Lower leg skin (tissue), 4 donors: ENCODE measurements around the gene KCNJ14. TPM values are rescaled to one million over a fixed set of nuclear protein-coding genes. Genes with fewer than 3 reads are reported as not detected.

Experiments used
- DNase-seq, 2 donors: peaks; one replicate each; pipeline ENCODE4 v3.0.0-alpha.2; 2019; ENCODE audit warnings: low spot score in 2 of 2
- H3K4me3 ChIP-seq: fragments of 200-600 bp; sonication (generic); 2 replicates; pipeline ENCODE4 v1.5.1; 2017; ENCODE audit warnings: mild to moderate bottlenecking, low read depth; ENCODE audit not compliant: poor library complexity, severe bottlenecking
- POLR2A ChIP-seq, 2 donors: fragments of 450-650 bp; IDR thresholded peaks; one replicate each; pipeline ENCODE4 v1.6.1; 2016 to 2017; ENCODE audit warnings: antibody characterized with exemption in 2 of 2, mild to moderate bottlenecking in 1 of 2, moderate library complexity in 1 of 2
- WGBS, 2 donors: methylation state at CpG; one replicate each; pipeline ENCODE4 v1.1.5; 2018; 5-methylcytosine and 5-hydroxymethylcytosine counted together
- intact Hi-C: fragments of 100-400 bp; cut with DNase I; formaldehyde crosslinking; loops from one replicate; pipeline ENCODE4 v1.15.0; 2023; ENCODE audit warnings: low total_unique reads
- total RNA-seq, 4 donors: library from RNA; depleted of rRNA; stranded (reverse); fragments of >200 nt; gene quantifications; one replicate each; pipeline ENCODE4 v1.1.0, GENCODE V29; 2016
- TF ChIP-seq, protein P1 (sequence below), 3 donors: fragments of 450-650 bp; IDR thresholded peaks; one replicate each; pipeline ENCODE4 v1.5.1; 2016; ENCODE audit warnings: antibody characterized with exemption in 3 of 3, mild to moderate bottlenecking in 3 of 3, moderate library complexity in 2 of 3

KCNJ14 gene
- total RNA-seq, 4 donors from 2014 or later: 0.86 to 4.7 (median 1.4) TPM

- no peak for TF ChIP-seq POLR2A (IDR thresholded peaks at IDR 0.05)
- TF ChIP-seq, protein P1, sequence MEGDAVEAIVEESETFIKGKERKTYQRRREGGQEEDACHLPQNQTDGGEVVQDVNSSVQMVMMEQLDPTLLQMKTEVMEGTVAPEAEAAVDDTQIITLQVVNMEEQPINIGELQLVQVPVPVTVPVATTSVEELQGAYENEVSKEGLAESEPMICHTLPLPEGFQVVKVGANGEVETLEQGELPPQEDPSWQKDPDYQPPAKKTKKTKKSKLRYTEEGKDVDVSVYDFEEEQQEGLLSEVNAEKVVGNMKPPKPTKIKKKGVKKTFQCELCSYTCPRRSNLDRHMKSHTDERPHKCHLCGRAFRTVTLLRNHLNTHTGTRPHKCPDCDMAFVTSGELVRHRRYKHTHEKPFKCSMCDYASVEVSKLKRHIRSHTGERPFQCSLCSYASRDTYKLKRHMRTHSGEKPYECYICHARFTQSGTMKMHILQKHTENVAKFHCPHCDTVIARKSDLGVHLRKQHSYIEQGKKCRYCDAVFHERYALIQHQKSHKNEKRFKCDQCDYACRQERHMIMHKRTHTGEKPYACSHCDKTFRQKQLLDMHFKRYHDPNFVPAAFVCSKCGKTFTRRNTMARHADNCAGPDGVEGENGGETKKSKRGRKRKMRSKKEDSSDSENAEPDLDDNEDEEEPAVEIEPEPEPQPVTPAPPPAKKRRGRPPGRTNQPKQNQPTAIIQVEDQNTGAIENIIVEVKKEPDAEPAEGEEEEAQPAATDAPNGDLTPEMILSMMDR (IDR thresholded peaks at IDR 0.05): no peak
- WGBS, 2 donors: 70 to 82% methylated on average over 14 of the region's 14 CpGs
- H3K4me3 ChIP-seq: no peak overlapping the region
- no peak for DNase-seq
- intact Hi-C loops: no loop called here
Measured at GRCh38 chr19:48473161-48473966, 18.0 kb downstream of the KCNJ14 start.

GRCh38 chr19:48474084-48474592 lies 18.8 kb downstream of the KCNJ14 start:
- no peak overlapping the region for H3K4me3 ChIP-seq
- 86 to 90% methylated on average over 11 to 16 of the region's 16 CpGs for WGBS, 2 donors
- DNase-seq: no peak
- intact Hi-C loops: no loop called here
- no peak for TF ChIP-seq POLR2A (IDR thresholded peaks at IDR 0.05)
- TF ChIP-seq, protein P1 (IDR thresholded peaks at IDR 0.05): no peak

DNA sequence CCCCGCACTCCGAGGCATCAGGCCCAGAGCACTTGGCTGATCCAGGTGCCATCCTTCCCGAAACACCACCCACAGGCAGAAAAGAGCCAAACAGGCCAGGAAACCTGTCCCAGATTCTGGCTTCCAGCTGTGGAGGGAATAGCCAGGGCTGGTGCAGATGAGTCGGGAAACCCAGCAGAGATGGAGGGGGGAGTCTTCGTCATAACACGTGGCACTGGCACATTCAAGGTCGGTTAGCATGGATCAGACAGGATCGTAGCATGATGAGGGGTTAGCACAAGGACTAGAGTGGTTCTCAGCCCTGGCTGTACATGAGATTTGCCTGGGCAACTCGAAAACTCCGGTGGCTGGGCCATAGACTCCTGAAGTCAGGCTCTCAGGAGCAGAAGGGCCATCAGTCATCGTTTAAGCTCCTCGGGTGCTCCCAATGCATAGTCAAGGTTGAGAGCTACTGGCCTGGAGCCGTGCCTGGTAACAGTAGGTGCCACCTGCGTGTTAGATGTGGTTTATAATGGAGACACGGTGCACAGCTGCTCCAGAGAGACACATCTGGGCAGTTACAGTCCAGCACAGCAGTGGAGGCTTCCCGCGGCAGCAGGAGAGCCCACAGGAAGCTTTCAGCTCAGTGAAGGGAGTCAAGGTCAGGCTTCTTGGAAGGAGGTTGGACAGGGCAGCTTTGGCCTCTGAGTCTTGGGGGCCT lies 20.1 kb downstream of the KCNJ14 start:
- WGBS, 2 donors: 79 to 82% methylated on average over 16 to 17 of the region's 17 CpGs
- no peak for DNase-seq
- TF ChIP-seq, protein P1 (IDR thresholded peaks at IDR 0.05): no peak
- no peak for TF ChIP-seq POLR2A (IDR thresholded peaks at IDR 0.05)

DNA sequence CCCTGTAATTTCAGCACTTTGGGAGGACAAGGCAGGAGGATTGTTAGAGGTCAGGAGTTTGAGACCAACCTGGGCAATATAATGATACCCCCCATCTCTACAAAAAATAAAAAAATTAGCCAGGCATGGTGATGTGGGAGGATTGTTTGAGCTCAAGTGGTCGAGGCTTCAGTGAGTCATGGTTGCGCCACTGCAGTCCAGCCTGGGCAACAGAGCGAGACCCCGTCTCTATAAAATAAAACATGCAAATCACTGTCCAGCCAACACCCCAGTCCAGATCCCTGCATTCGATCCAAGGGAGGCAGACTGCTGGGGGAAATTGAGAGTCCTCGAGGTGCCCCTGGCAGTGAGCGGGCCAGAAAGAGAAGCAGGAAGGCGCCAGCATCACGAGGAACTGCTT lies 20.8 kb downstream of the KCNJ14 start:
- 90 to 92% methylated on average over 9 of the region's 9 CpGs for WGBS, 2 donors
- intact Hi-C loops: no loop called here
- no peak for DNase-seq
- TF ChIP-seq, protein P1 (IDR thresholded peaks at IDR 0.05): no peak
- TF ChIP-seq POLR2A (IDR thresholded peaks at IDR 0.05): no peak
- no peak overlapping the region for H3K4me3 ChIP-seq

More for the DNA sequence above, 20.1 kb downstream of the KCNJ14 start:
- H3K4me3 ChIP-seq: no peak overlapping the region
- intact Hi-C loops: no loop called here

DNA sequence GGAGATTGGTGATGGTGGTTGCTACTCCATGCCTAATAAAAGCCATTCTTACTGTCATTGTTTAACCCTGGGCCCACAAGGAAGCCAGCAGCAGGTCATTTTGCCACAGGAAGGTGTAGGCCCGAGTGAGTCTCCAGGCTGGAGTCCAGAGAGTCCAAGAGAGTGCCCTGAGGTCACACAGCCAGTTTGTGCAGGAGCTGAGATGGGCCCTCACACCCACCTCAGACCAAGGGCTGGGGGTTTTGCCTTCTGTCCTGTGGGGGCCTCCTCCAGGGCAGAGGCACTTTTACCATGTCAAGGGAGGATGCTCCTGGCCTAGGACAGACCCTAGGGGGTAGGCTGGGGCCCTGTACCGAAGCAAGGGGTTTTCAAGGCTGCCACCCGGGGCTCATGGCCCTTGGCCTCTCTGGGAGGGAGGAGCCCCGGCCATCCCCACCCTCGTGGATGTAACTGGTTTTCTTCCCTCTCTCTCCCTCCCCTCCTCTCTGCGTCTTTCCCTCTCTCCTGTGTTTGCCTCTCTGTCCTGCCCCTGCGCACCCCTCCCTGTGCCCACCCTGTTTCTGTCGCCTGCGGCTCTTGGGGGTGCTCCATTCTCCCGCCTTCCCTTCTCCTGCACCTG lies 21.8 kb downstream of the KCNJ14 start:
- 72 to 77% methylated on average over 10 of the region's 10 CpGs for WGBS, 2 donors
- no peak for DNase-seq
- H3K4me3 ChIP-seq: no peak overlapping the region
- TF ChIP-seq, protein P1 (IDR thresholded peaks at IDR 0.05): no peak
- no peak for TF ChIP-seq POLR2A (IDR thresholded peaks at IDR 0.05)
- intact Hi-C loops: no loop called here
